ENCODE results near the gene LMX1B.

LMX1B gene

GRCh38 chr9:126682928-126683697 lies 69.4 kb downstream of the LMX1B start:
- peaks cover 11% of the 10 kb centered on the region for H3K4me1 Mint-ChIP-seq
- no peak overlapping the region for H3K27ac Mint-ChIP-seq
- peak; percentile 26 for ATAC-seq
- no peaks in the 10 kb centered on the region for H3K9me3 Mint-ChIP-seq
- no peak overlapping the region for H3K4me3 Mint-ChIP-seq
- no peak for DNase-seq
- H3K27me3 Mint-ChIP-seq: peaks cover 91% of the 10 kb centered on the region

DNA sequence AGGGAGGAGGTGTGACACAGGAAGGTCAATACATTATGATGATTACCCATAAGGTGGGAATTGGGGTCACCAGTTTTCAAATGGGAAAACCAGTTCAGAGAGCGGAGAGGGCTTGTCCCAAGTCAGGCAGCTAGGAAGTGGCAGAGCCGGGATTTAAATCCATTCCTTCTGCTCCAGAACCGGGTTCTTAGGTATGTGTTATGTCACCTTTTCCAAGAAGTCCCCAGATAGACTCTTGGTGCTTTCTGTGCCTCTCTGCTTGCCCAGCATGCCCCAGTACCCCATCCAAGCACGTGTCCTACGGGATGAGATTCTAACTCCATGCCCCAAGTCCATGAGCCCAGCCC lies 69.9 kb downstream of the LMX1B start:
- DNase-seq (no peak), ATAC-seq (no peak)
- Mint-ChIP-seq H3K27me3 (peaks cover 95% of the 10 kb centered on the region), H3K9me3 (no peaks in the 10 kb centered on the region), H3K4me1 (peaks cover 11% of the 10 kb centered on the region), H3K4me3 (no peak overlapping the region), H3K27ac (no peak overlapping the region)

DNA sequence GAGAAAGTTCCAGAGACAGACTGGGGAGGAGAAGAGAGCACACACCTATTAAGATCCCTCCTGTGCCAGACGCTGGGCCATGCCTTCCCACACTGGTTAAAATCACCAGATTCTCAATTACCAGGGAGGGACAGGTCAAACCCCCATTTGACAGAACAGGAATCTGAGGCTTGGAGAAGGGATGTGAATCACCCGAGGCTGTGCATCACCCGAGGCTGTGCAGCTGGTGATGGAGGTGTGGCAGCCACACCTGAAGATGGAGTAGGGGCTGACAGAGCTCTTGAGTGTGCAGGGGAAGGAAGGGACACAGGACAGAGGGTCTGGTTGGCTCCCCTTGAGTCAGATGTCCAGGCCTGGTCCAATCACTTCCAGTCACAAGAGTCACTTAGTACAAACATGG lies 70.6 kb downstream of the LMX1B start:
- ATAC-seq (no peak), DNase-seq (no peak)
- peaks cover 5% of the 10 kb centered on the region for H3K4me1 Mint-ChIP-seq
- H3K27me3 Mint-ChIP-seq: peaks cover 95% of the 10 kb centered on the region
- H3K9me3 Mint-ChIP-seq: no peaks in the 10 kb centered on the region
- H3K27ac Mint-ChIP-seq: no peak overlapping the region
- no peak overlapping the region for H3K4me3 Mint-ChIP-seq

DNA sequence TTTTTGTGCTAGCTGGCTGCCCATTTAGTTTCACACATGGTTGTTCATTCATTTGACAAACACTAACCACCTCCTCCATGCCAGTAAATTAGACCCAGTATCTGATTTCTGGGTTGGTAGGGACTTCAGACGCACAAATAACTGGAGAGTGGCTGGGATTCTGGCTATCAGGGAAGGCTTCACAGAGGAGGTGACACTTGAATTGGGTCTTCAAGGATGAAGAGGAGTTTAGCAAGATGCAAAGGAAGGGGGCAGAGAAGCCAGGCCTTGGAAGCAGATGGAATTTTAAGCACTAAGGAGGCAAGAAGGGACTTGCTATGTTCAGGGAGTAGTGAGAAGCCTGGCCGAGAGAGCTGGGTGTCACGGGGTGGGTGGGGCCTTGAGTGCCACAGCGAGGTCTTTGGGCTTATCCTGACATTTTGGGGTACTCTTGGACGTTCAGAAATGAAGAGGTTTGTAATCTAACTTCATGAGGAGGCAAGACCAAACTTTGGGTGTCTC lies 71.3 kb downstream of the LMX1B start:
- Mint-ChIP-seq H3K4me3 (no peak overlapping the region), H3K27me3 (peaks cover 95% of the 10 kb centered on the region), H3K9me3 (no peaks in the 10 kb centered on the region), H3K27ac (no peak overlapping the region), H3K4me1 (peaks cover 5% of the 10 kb centered on the region)
- DNase-seq (no peak), ATAC-seq (no peak)

- Mint-ChIP-seq H3K4me1 (peaks cover 7% of the 10 kb centered on the region), H3K27me3 (peaks cover 84% of the 10 kb centered on the region), H3K9me3 (no peaks in the 10 kb centered on the region), H3K27ac (no peak overlapping the region), H3K4me3 (no peak overlapping the region)
- ATAC-seq: no peak
- no peak for DNase-seq
These were observed 74.3 kb downstream of the LMX1B start for GRCh38 chr9:126687930-126688461.

- H3K4me1 Mint-ChIP-seq: peaks cover 7% of the 10 kb centered on the region
- no peak overlapping the region for H3K27ac Mint-ChIP-seq
- no peak overlapping the region for H3K4me3 Mint-ChIP-seq
- H3K27me3 Mint-ChIP-seq: peaks cover 79% of the 10 kb centered on the region
- DNase-seq: no peak
- ATAC-seq: no peak
- no peaks in the 10 kb centered on the region for H3K9me3 Mint-ChIP-seq
These were observed 74.9 kb downstream of the LMX1B start for GRCh38 chr9:126688617-126689016.

- Mint-ChIP-seq H3K9me3 (no peaks in the 10 kb centered on the region), H3K27me3 (peaks cover 73% of the 10 kb centered on the region), H3K27ac (no peak overlapping the region), H3K4me1 (peaks cover 7% of the 10 kb centered on the region), H3K4me3 (no peak overlapping the region)
- DNase-seq (no peak), ATAC-seq (no peak)
These were observed 75.5 kb downstream of the LMX1B start for GRCh38 chr9:126689027-126689825.

DNA sequence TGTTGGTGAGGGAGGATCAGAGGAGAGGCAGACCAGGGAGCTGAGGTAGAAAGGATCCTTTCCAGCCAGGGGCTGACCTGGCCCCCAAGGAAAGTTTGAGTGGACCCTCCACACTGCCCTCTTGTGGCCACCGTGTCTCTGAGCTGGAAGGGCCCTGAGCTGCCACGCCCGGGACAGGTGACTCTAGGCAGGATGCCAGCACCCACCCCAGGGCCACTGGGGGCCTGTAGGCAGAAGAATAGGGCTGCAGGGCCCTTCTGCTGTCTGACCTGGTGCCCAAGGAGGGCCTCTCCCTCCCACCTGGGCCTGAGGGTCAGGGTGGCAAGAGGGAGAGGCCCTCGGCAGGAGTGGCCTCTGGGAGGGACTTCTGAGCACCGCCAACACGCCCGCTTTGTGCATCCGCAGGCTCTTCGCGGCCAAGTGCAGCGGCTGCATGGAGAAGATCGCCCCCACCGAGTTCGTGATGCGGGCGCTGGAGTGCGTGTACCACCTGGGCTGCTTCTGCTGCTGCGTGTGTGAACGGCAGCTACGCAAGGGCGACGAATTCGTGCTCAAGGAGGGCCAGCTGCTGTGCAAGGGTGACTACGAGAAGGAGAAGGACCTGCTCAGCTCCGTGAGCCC lies 76.8 kb downstream of the LMX1B start:
- Mint-ChIP-seq H3K27ac (no peak overlapping the region), H3K4me1 (peaks cover 7% of the 10 kb centered on the region), H3K9me3 (no peaks in the 10 kb centered on the region), H3K27me3 (peaks cover 70% of the 10 kb centered on the region), H3K4me3 (no peak overlapping the region)
- DNase-seq (peak; percentile 61), ATAC-seq (peak; percentile 67)

DNA sequence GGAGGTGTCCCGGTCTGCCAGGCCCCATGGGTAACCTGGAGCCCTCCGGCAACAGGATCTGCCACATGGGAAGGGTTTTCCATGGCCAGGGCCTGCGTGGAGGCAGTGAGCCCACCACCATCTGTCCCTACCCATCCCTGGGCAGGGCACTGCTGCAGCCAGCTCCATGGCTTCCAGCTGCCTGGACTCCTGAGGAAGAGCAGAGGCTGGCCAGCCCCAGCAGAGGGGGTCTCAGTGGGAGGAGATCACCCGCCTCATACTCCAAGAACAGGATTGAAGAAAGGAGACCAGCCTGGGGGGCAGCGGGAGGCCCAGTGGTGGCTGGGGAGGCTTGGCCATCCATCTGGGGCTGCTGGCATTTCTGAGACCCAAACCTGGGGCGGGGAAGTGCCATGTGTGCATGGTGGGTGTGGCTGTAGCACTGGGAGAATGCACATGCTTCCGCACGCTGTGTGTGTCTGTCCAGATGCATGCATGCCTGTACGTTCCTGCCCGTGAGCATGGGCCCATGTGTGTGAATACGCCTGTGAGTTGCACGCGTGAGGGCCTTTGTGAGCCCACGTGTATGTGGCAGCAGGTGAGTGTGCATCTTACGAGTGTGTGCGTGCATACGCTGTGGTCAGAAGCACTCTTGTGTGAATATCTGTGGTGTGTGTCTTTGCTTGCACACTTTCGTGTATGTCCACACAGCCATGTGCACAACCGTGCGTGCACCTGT lies 78.5 kb downstream of the LMX1B start:
- Mint-ChIP-seq H3K27me3 (peaks cover 62% of the 10 kb centered on the region), H3K4me1 (peaks cover 7% of the 10 kb centered on the region), H3K27ac (no peak overlapping the region), H3K4me3 (no peak overlapping the region), H3K9me3 (no peaks in the 10 kb centered on the region)
- DNase-seq (no peak), ATAC-seq (no peak)

- ATAC-seq: no peak
- no peaks in the 10 kb centered on the region for H3K9me3 Mint-ChIP-seq
- H3K27me3 Mint-ChIP-seq: peaks cover 55% of the 10 kb centered on the region
- DNase-seq: no peak
- no peak overlapping the region for H3K4me3 Mint-ChIP-seq
- no peak overlapping the region for H3K27ac Mint-ChIP-seq
- peaks cover 7% of the 10 kb centered on the region for H3K4me1 Mint-ChIP-seq
These were observed 79.2 kb downstream of the LMX1B start for GRCh38 chr9:126692759-126693427.

DNA sequence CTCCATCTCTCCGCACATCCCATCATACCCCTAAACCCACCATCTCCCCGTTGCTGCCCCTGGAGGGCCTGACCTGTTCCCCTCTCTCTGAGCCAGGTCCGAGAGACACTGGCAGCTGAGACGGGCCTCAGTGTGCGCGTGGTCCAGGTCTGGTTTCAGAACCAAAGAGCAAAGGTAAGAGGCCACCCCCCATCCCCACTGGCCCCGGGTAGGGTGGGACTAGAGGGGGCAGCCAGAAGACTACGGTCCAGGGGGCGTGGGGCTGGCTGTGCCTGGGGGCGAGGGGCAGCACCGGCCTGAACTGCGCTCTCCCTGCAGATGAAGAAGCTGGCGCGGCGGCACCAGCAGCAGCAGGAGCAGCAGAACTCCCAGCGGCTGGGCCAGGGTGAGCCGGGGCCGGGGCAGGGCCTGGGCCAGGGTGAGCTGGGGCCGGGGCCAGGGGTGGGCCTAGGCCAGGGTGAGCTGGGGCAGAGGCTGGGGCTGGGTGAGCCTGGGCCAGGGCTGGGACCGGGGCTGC lies 79.8 kb downstream of the LMX1B start:
- Mint-ChIP-seq H3K9me3 (no peaks in the 10 kb centered on the region), H3K4me3 (no peak overlapping the region), H3K27ac (no peak overlapping the region), H3K27me3 (peaks cover 49% of the 10 kb centered on the region), H3K4me1 (peaks cover 7% of the 10 kb centered on the region)
- DNase-seq (no peak), ATAC-seq (peak; percentile 51)

DNA sequence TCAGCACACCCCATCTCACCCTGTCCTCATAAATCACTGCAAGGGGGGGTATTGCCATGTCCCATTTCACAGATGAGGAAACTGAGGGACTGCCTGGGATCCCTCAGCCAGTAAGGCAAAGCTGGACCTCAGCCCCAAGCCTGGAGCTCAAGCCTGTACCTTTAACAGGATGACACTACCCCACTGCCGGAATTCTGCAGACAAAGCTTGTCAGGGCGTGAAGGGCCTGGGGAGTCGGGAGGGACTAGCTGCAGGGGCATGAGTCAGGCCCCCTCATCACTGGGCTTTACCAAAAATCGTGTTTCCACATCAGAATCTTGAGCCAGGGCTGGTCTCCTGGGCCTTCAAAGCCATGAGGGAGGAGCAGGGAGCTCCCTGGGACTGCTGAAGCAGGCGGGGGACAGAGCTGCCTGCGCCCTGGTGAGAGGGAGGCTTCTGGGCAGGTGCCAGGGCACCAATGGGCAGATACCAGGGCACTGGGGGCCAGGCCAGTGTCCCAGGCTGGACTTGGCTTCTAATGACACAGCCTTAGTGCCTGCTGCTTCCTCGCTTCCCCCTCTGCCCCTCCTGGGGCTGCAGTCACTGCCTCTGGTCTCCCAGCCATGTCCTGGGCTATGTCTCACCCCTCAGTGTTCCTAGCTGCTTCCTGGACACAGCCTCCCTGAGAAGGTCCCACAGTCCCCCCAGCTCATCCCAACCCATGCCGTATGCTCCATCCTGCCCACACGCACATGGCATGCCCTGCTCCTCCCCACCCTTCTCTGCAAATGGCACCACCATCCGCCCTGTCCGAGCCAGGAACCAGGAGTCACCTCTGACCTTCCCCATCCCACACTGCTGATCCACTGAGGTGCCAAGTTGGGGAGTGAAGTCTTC lies 80.7 kb downstream of the LMX1B start:
- Mint-ChIP-seq H3K4me1 (peaks cover 7% of the 10 kb centered on the region), H3K9me3 (no peaks in the 10 kb centered on the region)
- ATAC-seq: no peak

DNA sequence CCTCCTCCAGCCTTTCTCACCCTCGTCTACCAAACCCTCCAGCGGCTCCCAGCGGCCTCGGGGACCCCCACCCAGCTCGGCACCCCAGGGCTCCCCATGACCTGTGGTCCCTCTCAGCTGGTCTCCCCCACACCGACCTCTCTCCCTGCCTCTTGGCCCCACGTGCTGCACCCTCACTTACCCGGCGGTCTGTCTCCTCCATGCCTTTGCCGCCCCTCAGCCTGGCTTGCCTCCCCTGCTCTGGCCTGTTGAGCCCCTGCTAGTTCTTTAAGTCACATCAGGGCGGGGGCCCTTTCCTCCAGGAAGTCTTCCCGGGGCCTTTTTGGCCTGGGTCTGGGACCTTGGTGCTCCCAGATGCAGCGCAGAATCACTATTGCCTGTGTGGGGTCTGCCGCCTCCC lies 81.5 kb downstream of the LMX1B start:
- DNase-seq (no peak), ATAC-seq (no peak)

More for the DNA sequence above, 80.7 kb downstream of the LMX1B start:
- no peak for DNase-seq
- Mint-ChIP-seq H3K4me3 (no peak overlapping the region), H3K27ac (no peak overlapping the region), H3K27me3 (peaks cover 39% of the 10 kb centered on the region)

More for the DNA sequence above, 81.5 kb downstream of the LMX1B start:
- no peak overlapping the region for H3K27ac Mint-ChIP-seq
- peaks cover 5% of the 10 kb centered on the region for H3K4me1 Mint-ChIP-seq
- H3K9me3 Mint-ChIP-seq: no peaks in the 10 kb centered on the region
- peaks cover 32% of the 10 kb centered on the region for H3K27me3 Mint-ChIP-seq
- H3K4me3 Mint-ChIP-seq: no peak overlapping the region
